HG03103 (cell line): ENCODE results near the gene PRKAB2.
"Not testable (repeated sequence)": the region's sequence is repeated elsewhere in the genome, so short reads cannot be mapped to it uniquely, and the experiment has no call there.

Experiments
- ATAC-seq: cut with Tn5 transposase; IDR thresholded peaks from one replicate; pipeline ENCODE4 v1.9.1; 2021; ENCODE audit warnings: low read depth; ENCODE audit not compliant: unreplicated experiment

Gene PRKAB2

GRCh38 chr1:147172168-147173016, at the start of gene PRKAB2:
Gene PRKAB2 (minus strand): TSS chr1:147172470. CDS start chr1:147172144, 326 bp downstream.
- peak; percentile 89 for ATAC-seq

- no peak for ATAC-seq
These were observed 46.3 kb upstream of the PRKAB2 start for GRCh38 chr1:147218606-147219005.

GRCh38 chr1:147217141-147217540, 44.9 kb upstream of the PRKAB2 start:
- no peak for ATAC-seq

- ATAC-seq: no peak
These were observed 43.9 kb upstream of the PRKAB2 start for GRCh38 chr1:147216124-147216523.

- no peak for ATAC-seq
These were observed 43.3 kb upstream of the PRKAB2 start for GRCh38 chr1:147215540-147215916.

GRCh38 chr1:147214842-147215539, 42.7 kb upstream of the PRKAB2 start:
- no peak for ATAC-seq

- ATAC-seq: no peak
These were observed 42.1 kb upstream of the PRKAB2 start for GRCh38 chr1:147214325-147214724.

GRCh38 chr1:147213271-147213670, 41.0 kb upstream of the PRKAB2 start:
- ATAC-seq: no peak

GRCh38 chr1:147211577-147211976, 39.3 kb upstream of the PRKAB2 start:
- ATAC-seq: no peak

GRCh38 chr1:147210987-147211386, 38.7 kb upstream of the PRKAB2 start:
- ATAC-seq: no peak

GRCh38 chr1:147209825-147210821, 37.9 kb upstream of the PRKAB2 start:
- ATAC-seq: no peak

- ATAC-seq: no peak
These were observed 36.3 kb upstream of the PRKAB2 start for GRCh38 chr1:147208619-147209018.

- ATAC-seq: no peak
These were observed 34.9 kb upstream of the PRKAB2 start for GRCh38 chr1:147207192-147207591.

- no peak for ATAC-seq
These were observed 31.8 kb upstream of the PRKAB2 start for GRCh38 chr1:147204080-147204479.

GRCh38 chr1:147202576-147202975, 30.3 kb upstream of the PRKAB2 start:
- no peak for ATAC-seq

- no peak for ATAC-seq
These were observed 29.5 kb upstream of the PRKAB2 start for GRCh38 chr1:147201786-147202185.

- ATAC-seq: no peak
These were observed 29.0 kb upstream of the PRKAB2 start for GRCh38 chr1:147201276-147201675.

GRCh38 chr1:147197324-147197723, 25.1 kb upstream of the PRKAB2 start:
- ATAC-seq: not testable (repeated sequence)

- no peak for ATAC-seq
These were observed 17.2 kb upstream of the PRKAB2 start for GRCh38 chr1:147189514-147189913.

GRCh38 chr1:147185432-147185831, 13.2 kb upstream of the PRKAB2 start:
- no peak for ATAC-seq
